Upper lobe of left lung (tissue), 4 donors: Measurements from ENCODE around the gene GRIA1.

Experiments
- EP300 ChIP-seq, 4 donors: sonication (generic); formaldehyde crosslinking; IDR thresholded peaks; one replicate each; pipeline ENCODE4 v1.5.1; 2017; ENCODE audit warnings: antibody characterized with exemption in 4 of 4, control low read depth in 2 of 4
- POLR2A ChIP-seq, 4 donors: fragments of 450-650 bp; IDR thresholded peaks; one replicate each; pipeline ENCODE4 v1.5.1; 2016 to 2017; ENCODE audit warnings: antibody characterized with exemption in 4 of 4, mild to moderate bottlenecking in 2 of 4
- TF ChIP-seq, protein P1 (sequence below), 6 experiments: fragments of 450-650 bp in 4 of 6; fragments of 200-600 bp in 2 of 6; sonication (generic) in 2 of 6; IDR thresholded peaks; one replicate each; pipeline ENCODE4 v1.5.1; 2016 to 2019; ENCODE audit warnings: antibody characterized with exemption in 6 of 6

DNA sequence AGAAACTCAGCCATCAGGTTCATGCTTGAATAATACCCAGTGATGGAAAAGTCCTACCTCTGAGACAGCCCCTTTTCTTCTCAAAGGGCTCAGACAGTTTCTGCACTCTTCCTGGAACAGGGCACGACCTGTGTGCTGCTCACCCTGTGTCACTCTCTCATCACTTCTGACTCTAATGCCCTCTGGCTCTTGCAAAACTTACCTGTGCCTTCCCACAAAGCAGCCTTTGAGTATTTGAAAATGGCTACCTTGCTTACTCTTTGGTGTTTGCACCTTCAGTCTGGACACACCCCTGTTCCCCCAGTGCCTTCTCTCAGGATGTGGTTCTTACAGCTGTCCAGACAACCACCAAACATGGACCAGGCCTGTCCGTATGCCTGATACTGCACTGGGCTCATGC, 171.4 kb downstream of the GRIA1 start:
- TF ChIP-seq POLR2A (IDR thresholded peaks at IDR 0.05) (no peak), EP300 (IDR thresholded peaks at IDR 0.05) (no peak)
- TF ChIP-seq, protein P1, sequence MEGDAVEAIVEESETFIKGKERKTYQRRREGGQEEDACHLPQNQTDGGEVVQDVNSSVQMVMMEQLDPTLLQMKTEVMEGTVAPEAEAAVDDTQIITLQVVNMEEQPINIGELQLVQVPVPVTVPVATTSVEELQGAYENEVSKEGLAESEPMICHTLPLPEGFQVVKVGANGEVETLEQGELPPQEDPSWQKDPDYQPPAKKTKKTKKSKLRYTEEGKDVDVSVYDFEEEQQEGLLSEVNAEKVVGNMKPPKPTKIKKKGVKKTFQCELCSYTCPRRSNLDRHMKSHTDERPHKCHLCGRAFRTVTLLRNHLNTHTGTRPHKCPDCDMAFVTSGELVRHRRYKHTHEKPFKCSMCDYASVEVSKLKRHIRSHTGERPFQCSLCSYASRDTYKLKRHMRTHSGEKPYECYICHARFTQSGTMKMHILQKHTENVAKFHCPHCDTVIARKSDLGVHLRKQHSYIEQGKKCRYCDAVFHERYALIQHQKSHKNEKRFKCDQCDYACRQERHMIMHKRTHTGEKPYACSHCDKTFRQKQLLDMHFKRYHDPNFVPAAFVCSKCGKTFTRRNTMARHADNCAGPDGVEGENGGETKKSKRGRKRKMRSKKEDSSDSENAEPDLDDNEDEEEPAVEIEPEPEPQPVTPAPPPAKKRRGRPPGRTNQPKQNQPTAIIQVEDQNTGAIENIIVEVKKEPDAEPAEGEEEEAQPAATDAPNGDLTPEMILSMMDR (IDR thresholded peaks at IDR 0.05), result no peak
